ENCODE data around the gene ARHGEF37.
"Not testable (repeated sequence)": the region's sequence is repeated elsewhere in the genome, so short reads cannot be mapped to it uniquely, and the experiment has no call there.

ARHGEF37 gene

GRCh38 chr5:149564542-149565140 lies 16.7 kb upstream of the ARHGEF37 start:
- not testable (repeated sequence) for DNase-seq (ENCODE audit: low read depth)

GRCh38 chr5:149567226-149567625 lies 14.1 kb upstream of the ARHGEF37 start:
- DNase-seq (ENCODE audit: low read depth) = no peak

- DNase-seq (ENCODE audit: low read depth) = no peak
Measured at GRCh38 chr5:149572170-149572569, 9.1 kb upstream of the ARHGEF37 start.

GRCh38 chr5:149572576-149573231 lies 8.6 kb upstream of the ARHGEF37 start:
- DNase-seq (ENCODE audit: low read depth) = no peak

- DNase-seq (ENCODE audit: low read depth) = no peak
Measured at GRCh38 chr5:149575131-149575530, 6.2 kb upstream of the ARHGEF37 start.

- no peak for DNase-seq (ENCODE audit: low read depth)
Measured at GRCh38 chr5:149576021-149576420, 5.3 kb upstream of the ARHGEF37 start.

GRCh38 chr5:149578896-149579295 lies 2.4 kb upstream of the ARHGEF37 start:
- DNase-seq (ENCODE audit: low read depth) = no peak

- no peak for DNase-seq (ENCODE audit: low read depth)
Measured at GRCh38 chr5:149580808-149581191, 498 bp upstream of the ARHGEF37 start.

- no peak for DNase-seq (ENCODE audit: low read depth)
Measured at GRCh38 chr5:149581931-149582768, 852 bp downstream of the ARHGEF37 start.

- DNase-seq (ENCODE audit: low read depth) = no peak
Measured at GRCh38 chr5:149583394-149583793, 2.1 kb downstream of the ARHGEF37 start.

- DNase-seq (ENCODE audit: low read depth) = no peak
Measured at GRCh38 chr5:149584121-149584520, 2.8 kb downstream of the ARHGEF37 start.

GRCh38 chr5:149585910-149586309 lies 4.6 kb downstream of the ARHGEF37 start:
- no peak for DNase-seq (ENCODE audit: low read depth)

GRCh38 chr5:149586708-149587318 lies 5.5 kb downstream of the ARHGEF37 start:
- DNase-seq (ENCODE audit: low read depth) = no peak

- DNase-seq (ENCODE audit: low read depth) = no peak
Measured at GRCh38 chr5:149588936-149589335, 7.6 kb downstream of the ARHGEF37 start.

- DNase-seq (ENCODE audit: low read depth) = no peak
Measured at GRCh38 chr5:149593370-149593769, 12.1 kb downstream of the ARHGEF37 start.

- DNase-seq (ENCODE audit: low read depth) = no peak
Measured at GRCh38 chr5:149594206-149594895, 13.1 kb downstream of the ARHGEF37 start.

GRCh38 chr5:149595105-149595504 lies 13.8 kb downstream of the ARHGEF37 start:
- not testable (repeated sequence) for DNase-seq (ENCODE audit: low read depth)

GRCh38 chr5:149596712-149597111 lies 15.4 kb downstream of the ARHGEF37 start:
- DNase-seq (ENCODE audit: low read depth) = no peak

- no peak for DNase-seq (ENCODE audit: low read depth)
Measured at GRCh38 chr5:149597618-149598017, 16.3 kb downstream of the ARHGEF37 start.

- DNase-seq (ENCODE audit: low read depth) = not testable (repeated sequence)
Measured at GRCh38 chr5:149598234-149598633, 16.9 kb downstream of the ARHGEF37 start.

GRCh38 chr5:149598966-149599365 lies 17.7 kb downstream of the ARHGEF37 start:
- no peak for DNase-seq (ENCODE audit: low read depth)

GRCh38 chr5:149599375-149599774 lies 18.1 kb downstream of the ARHGEF37 start:
- no peak for DNase-seq (ENCODE audit: low read depth)

All from stimulated activated CD8-positive, alpha-beta memory T cell treated with anti-CD3 and anti-CD28 coated beads, Interleukin-15, amount 100 ng/mL, for 24 hours (primary cell).